C1 segment of cervical spinal cord (tissue), 14 donors: Measurements from ENCODE around the gene KCNMA1.
"Not testable (repeated sequence)": the region's sequence is repeated elsewhere in the genome, so short reads cannot be mapped to it uniquely, and the experiment has no call there.

Experiments
- DNase-seq, 14 donors: peaks; one replicate each; lab custom pipeline; 2025; lab: John Stamatoyannopoulos, UW

Gene KCNMA1

DNA sequence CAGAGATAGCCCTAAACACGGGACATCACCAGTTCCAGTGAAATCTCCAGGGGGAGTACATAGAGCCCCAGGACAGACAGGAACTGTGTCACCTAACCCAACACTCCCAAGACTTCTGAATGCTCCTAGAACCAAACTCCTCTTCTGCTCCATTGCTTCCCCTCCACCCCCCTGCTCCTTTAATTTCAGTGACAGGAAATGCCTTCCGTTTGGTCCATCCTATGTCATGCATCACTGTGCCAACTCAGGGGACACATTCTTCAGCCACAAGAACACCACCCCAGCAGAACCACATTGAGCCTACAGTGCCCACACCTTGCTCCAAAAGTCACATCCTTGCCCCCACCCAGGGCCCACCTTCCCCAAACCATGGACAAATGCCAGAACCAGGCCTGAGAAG is 100.5 kb downstream of the KCNMA1 start:
- DNase-seq: no peak

DNA sequence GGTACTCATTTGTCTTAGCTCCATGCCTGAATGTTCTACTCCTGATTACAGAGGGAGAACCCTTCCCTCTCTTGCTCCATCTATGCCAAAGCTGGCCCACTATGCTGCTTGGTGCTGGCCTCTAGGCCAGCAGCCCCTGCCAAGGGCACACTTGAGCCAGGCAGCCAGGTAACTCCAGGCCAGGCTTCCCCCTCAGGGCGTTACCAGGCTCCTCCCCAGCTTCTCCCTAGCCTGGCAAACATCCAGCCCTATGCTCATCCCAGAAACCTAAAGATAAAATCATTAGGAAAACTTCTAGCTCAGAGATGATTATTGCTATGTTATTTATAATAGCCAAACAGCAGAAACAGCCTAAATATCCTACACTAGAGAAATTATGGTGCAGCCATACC is 103.7 kb downstream of the KCNMA1 start:
- DNase-seq: no peak

DNA sequence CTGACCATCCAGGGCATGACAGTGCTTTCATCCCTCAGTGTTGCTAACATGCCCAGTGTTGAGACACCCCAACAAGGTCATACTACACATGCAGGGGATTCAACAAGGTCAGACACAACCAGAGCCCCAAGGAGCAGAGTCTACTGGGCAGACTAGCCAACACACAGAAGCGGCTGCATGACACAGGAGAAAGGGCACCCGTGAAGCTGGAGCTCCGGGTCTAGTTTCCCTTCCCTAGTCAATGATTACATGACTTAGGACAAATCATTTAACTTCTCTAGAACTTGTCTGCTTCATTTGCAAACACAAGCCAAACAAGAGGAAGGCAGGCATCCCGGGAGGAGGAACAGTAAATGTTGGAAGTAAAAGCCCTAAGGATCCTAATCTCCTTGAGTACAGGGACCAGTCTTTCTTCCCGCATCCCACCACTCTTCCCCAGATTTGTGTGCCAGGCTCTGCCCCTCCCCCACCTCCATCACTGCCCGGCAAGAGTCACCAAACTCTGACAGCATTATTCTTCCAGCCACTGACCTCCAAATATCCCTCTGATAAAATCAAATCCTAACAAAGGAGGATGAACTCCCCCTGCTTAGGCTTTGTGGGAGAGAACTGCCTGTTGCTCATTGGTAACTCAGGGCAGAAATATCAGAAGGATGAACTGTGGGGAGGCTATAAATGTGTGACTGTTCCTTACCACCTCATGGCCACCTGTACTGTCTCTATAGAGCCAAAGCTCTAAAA is 104.3 kb downstream of the KCNMA1 start:
- DNase-seq: peak in 1 of 14 donors; percentile 10

DNA sequence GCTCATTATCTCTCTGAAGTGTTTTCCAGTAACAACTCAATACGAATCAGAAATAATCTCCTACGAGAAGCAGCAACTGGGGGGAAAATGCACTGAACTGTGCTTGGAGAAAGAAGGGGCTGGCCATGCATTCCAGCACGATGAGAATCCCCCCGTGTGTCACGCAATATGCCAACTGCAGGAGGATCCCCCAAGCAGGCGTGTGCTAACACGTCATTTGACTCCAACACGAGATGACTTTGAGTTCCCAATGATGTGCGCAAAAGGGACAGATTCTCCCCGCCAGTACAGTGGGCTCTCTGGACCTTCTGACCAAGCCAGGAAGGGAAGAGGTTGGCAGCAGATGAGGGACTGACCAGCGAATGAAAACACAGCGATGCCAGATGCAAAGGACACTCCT is 105.5 kb downstream of the KCNMA1 start:
- no peak for DNase-seq

DNA sequence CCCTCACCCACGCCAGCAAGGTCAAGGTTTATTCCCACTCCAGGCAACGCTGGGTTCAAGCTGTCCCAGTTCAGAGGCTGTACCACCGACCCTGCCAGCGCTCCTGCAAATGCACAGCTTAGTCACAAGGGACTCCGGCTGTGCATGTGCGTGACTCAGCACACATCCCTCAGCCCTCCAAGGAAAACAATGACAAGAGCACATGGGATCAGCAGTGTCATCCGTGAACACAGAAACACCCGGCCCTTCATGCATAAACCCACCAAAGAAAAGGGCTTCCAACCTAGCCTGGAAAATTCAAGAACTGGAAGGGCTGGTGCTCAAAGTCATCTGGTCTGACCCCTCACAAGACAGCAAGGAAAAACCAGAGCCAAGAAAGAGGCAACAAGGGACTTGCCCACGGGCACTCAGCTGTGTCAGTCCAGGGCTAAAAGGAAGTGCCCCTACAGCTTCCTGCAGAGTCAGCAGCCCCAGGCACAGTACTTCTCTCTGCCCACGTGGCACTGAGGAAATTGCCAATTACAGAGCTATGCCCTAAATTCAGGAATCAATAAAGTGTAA is 106.1 kb downstream of the KCNMA1 start:
- peak in 4 of 14 donors; percentile 3 to 56 (median 40) for DNase-seq

DNA sequence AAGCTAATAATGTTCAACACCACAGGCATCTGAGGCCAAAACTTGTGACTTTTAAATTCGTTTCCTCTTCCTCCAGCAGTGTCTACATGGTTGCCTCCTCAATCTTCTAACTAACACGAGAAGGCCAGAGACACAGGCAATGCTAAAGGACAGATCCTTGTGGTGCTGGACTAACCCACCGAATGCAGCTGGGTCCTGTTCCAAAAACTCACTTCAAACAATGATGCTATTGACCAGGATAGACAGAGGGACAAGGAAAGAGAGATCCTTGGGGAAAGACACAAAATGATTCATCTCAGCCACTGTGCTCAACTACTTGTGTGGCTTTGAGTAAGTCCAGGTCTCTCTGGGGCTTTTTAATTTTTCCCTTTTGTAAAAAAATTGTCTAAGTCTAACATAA is 107.6 kb downstream of the KCNMA1 start:
- DNase-seq: peak in 1 of 14 donors; percentile 15

DNA sequence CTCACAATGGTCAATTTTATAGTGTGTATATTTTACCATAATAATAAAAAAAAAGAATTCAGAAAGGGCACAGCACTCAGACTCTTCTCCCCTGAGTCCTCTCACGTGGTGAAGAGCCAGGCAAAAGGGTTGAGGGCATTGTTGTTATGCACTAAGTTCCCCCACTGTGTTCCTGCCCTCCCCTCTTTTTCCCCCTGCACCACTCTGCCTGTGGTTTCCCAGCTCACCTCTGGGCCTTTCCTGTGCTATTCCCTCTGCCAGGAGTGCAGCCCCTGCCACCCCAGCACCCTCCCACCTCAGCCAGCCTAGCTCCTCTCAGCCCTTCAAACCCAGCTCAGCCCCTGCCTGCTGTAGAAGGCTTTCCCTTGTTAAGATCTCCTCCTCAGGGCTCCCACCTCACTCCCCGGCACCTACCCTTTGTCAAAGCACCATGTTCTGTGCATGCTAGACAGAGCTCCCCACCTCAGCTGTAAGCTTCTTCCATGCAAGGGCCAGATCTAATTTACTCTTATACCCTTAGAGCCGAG is 108.5 kb downstream of the KCNMA1 start:
- DNase-seq: no peak

DNA sequence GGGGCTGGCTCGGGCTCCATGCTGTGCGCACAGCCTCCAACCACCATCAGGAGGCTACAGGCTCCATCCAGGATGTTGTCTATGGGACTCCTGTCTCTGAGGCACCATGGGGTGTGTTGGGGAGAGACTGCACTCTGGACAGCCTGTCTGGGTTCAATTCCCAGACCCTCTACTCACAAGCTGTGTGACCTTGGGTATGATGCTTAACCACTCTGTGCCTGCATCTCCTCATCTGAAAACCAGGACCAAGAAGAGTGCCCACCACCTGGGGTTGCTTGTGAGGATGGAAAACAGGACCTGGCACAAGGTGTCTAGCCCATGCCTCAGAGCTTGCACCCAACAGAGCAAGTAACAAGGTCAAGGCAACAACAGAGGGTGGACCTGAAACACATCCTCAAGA is 109.8 kb downstream of the KCNMA1 start:
- DNase-seq: no peak

DNA sequence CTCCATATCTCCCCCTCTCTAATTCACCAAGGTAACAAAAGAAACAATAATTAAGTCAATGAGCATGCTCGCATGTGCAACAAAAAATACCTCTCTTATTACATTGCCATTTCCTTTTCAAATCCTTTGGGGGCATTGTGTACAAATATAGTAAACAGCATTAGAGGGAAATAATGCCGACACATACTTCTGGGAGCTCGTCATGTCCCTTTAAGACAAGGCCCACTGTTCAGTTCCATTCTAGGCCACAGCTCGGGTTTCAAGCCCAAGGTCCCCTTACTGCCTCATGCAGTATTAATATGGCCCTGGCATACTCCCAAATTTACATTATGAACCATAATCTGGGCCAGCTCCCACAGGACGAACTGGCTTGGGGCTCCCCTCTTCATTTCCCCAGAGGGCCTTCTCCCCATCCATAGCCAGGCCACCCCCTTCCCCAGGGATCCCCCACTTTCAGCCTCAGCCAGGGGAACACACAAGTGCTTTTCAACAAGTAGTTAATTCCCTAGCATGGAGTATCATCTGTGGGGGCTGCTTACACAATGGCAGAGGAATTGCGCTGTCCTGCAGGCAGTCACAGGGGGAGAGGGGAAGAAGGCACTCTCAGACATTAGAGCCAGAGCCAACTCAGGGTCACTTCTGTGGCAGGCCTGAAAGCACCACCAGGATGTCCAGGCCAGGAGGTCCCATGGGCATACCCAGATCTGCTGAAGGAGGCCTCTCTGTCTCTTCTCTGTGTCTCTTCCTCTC is 110.6 kb downstream of the KCNMA1 start:
- no peak for DNase-seq

DNA sequence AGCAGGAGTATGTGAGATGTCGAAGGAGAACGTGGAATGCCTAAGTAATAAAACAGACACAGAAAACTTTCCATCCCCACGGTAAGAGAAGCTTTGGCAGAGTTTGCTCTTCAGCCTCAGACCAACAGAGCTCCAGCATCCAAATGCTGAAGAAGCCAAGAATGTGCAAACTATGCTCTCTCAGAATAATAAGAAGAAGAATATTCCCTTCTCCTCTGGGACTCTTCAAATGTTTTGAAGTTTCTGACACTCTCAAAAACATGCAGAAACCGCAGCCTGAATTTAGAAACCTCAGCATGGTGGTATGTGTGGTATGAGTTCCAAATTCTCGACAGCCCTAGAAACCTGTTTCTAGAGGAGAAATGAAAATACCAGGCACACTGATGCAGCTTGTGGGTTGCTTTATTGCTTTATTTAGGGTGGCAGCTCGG is 113.3 kb downstream of the KCNMA1 start:
- DNase-seq: no peak

DNA sequence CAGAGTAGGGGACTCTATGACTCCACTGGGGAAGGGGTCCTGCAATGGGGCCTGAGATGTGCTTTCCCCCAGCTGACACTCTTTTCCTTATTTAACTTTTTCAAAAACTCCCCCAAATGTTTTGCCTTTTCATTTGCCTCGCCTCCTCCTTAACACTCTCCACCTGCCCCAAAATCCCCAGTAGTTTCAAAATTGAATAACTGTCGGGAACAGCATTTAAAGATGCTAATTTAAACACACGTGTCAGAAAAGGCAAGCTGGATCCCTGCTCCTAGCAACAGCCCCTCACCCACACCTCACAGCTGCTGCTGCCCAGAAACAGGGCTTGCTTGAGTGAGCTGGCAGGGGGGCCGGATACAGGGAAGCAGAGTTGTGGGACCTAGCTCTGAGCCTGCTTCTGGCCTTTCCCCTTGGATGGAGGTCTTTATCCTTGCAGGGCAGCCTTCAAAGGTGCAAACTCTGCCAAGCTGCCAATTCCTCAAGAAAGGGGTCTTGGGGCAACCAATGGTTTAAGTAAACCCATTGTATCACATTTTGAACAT is 115.3 kb downstream of the KCNMA1 start:
- DNase-seq: no peak

DNA sequence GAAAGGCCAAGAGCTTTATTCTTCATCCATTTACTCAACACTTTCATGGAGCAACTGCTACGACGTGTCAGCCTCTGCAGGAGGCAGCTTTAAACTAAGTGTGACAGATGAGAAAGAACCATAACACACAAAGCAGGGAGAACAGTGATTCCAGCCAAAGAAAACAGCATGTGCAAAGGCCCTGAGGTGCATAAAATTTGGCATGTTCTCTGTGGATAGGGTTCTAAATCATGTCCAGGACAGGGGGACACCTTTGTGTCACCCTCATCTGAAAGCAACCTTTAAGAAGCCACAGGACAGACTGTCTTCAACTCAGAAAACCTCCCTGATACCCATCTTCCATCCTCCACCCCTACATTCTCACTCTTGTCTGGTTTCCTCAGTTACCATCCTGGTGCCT is 116.6 kb downstream of the KCNMA1 start:
- DNase-seq: no peak

DNA sequence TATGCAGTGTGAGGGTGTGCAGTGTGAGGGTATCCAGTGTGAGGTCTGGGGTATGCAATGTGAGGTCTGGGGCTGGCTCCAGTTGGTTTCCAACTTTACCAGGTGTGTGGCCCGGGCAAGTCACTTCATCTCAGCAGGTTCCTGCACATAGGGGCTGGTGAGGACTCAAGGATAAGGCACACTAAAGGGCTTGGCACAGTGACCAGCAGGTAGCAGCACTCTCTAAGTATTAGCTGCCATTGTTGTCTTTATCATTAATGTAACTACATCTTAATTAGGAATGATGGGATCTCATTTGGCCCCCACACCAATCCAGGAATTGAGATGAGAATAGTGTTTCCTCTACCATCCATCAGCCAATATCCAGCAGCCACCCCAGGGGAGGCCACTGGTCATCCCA is 117.3 kb downstream of the KCNMA1 start:
- DNase-seq: no peak

DNA sequence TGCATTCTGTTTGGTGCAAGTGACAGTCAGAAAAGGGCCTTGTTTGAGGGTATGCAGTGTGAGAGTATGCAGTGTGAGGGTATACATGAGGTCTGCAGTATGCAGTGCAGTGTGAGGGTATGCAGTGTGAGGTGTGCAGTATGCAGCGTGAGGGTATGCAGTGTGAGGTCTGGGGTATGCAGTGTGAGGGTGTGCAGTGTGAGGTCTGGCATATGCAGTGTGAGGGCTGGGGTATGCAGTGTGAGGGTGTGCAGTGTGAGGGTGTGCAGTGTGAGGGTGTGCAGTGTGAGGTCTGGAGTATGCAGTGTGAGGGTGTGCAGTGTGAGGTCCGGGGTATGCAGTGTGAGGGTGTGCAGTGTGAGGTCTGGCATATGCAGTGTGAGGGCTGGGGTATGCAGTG is 117.8 kb downstream of the KCNMA1 start:
- not testable (repeated sequence) for DNase-seq

DNA sequence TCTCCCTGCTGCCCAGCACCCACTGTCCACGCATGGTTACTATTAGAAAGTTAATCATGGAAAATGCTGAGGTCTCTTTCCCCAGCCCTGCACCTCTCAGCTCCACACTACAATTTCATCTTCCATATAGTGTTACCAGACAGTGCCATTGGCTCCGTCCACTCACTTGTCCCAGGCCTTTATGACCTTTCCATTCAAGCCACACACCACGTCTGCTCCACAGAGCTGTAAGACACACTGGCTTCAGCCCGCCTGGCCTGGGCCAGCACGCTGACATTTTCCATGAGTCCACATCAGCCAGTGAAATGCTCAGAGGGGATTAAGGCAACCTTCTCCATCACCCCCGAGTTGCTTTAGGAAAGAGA is 118.7 kb downstream of the KCNMA1 start:
- no peak for DNase-seq

DNA sequence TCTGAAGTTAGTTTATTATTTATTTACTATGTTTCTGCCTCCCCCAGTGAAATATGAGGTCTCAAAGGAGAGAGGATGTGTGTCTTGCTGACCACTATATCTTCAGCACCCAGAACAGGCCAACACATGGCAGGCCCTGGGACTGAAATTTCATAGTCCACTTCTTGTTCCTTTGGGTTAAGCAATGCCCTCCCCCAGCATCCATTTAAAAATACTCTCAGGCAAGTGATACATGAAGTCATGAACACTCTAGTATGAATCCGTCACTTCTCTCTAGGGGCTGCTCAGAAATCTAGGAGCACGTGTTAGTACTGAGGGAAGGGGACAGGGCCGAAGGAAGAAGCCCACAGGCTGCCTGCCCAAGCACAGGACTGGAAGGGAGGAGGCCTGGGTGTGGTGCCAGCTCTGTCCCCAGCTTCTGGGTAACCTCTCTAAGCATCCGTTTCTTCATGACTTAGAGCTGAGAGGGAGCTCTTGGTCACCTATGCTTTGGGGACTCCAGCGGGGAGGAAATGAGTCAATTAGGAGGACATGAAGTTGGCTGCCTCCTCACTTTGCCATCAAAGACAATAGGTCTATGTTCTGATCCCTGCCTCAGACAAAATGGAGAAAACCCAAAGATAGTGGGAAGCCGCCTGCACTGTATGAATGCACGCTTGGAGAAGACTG is 119.2 kb downstream of the KCNMA1 start:
- no peak for DNase-seq

DNA sequence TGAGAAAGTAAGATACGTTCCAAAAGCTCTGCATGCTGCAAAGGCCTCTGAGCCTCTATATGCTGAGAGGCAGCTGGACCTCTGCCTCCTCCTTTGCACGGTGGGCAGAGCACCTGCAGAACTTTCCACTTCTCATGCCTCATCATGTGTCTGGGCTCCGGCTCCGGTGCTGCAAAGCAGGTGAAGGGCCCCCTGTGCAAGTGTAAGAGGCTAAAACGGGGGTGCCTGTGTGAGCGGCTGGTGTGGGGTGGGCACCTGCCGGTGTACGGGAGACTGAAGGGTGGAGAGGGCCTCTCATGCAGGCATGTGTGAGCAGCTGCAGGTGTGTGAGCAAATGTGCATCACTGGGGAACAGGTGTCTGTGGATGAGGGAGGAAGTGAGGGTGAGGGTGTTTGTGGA is 121.0 kb downstream of the KCNMA1 start:
- DNase-seq: no peak

DNA sequence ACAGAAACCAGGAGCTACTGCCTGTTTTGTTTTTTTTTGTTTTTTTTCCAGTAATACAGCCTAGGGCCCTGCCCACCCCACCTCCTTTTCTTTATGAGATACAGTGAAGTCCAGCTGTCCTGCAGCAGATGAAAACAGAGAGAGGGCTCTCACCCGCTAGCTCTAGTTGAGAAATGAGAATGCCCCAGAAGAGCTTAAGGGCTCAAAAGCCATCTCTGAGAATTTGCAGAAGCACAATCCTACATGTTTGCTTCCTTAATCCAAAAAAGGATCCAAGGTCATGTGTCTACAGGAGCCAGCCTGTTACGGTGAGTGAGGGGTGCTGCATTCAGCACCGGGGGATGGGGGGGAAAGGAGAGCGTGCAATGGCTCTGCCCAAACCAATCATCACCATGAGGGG is 122.7 kb downstream of the KCNMA1 start:
- DNase-seq: no peak

DNA sequence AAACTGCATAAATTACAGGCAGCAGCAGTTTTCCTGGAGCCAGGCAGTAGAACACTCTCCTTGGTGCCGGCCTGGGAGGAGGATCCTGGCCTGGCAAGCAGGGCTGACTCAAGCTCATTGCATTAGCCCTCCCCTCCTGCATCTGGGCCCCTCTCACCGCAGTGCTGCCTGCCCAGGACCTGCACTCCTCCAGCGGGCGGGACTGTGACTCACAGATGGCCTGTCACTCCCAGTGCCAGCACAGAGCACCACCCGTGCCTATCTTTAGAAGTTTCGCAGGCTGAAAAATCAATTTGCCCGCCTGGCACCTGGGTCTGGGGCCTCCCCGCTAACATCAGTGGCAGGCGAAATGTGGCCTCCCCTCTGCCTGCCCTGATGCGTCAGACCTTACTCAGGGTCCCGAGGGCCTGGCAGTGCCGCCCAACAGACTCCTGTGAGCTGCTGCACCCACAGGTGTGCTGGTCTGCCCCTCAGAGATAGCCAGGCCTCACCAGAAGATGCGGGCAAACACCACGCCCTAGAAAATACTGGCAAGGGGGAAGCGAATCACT is 123.8 kb downstream of the KCNMA1 start:
- peak in 8 of 14 donors; percentile 7 to 85 (median 46) for DNase-seq

DNA sequence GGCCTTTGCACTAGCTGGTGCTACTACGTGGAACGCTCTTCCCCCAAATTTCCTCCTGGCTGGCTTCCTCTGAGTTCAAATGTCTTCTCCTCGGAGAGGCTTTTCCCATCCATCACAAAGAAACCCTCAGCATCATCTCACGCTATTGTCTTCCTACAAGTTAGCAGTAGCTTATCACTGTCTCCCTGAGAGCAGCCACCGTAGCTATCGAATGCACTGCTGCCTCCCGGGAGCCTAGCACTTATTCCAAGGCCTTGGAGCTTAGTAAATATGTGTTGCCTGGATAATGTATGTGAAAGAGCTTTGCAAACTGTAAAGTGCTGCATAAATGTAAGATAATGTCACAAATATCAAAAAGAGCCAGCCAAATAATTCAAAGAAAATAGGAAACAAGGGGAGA is 124.4 kb downstream of the KCNMA1 start:
- no peak for DNase-seq

DNA sequence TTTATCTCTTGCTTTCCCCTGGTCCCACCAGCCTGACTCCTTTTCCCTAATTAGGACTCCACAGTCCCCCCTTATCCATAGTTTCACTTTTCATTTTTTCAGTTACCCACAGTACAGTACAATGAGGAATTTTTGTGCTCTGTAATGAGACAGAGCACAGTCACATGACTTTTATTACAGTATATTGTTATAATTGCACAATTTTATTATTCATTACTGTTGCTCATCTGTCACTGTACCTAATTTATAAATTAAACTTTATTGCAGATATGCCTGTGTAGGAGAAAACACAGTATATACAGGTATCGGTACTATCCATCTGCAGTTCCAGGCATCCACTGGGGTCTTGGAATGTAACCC is 125.4 kb downstream of the KCNMA1 start:
- DNase-seq: no peak
